Measurements from ENCODE around the gene ZEB2.

- TF ChIP-seq CTCF (IDR thresholded peaks at IDR 0.05) (no peak), SIN3A (IDR thresholded peaks at IDR 0.05; ENCODE audit: borderline replicate concordance, insufficient read depth, low read depth, low read length) (no peak), POLR2AphosphoS5 (IDR thresholded peaks at IDR 0.05; ENCODE audit: low read depth, low read length) (no peak)
Observed at GRCh38 chr2:144415386-144415785, 104.5 kb downstream of the ZEB2 start.

Data from Panc1 (cell line).